ENCODE measurements around the gene NFE2L1. TPM values are rescaled to one million over a fixed set of nuclear protein-coding genes. Genes with fewer than 3 reads are reported as not detected.
A peak's percentile ranks its signal among the peaks of the same experiment; 100 is the strongest.

The NFE2L1 gene
- polyA plus RNA-seq, 1 experiment = 251 TPM

- POLR2A ChIA-PET = interaction anchor here (1.9 kb wide), 1 partner anchor 47 kb away, joined by 6 read pairs; the partner anchor contains the start of gene CBX1
- no peak for DNase-seq (ENCODE audit: low read depth, low spot score)
- Histone ChIP-seq H3K9me3 (ENCODE audit: control insufficient read depth, insufficient read depth, low read length) (no peaks in the 10 kb centered on the region), H3K27me3 (ENCODE audit: control insufficient read depth, insufficient read depth, low read length) (no peaks in the 10 kb centered on the region), H3K27ac (ENCODE audit: low read depth, low read length) (no peak overlapping the region), H3K4me3 (ENCODE audit: low read depth, low read length) (peak overlapping the region; percentile 44)
- no peak for TF ChIP-seq CTCF (IDR thresholded peaks at IDR 0.05; ENCODE audit: low read depth, low read length)
- CTCF ChIA-PET = interaction anchor here (1.3 kb wide), 1 partner anchor 21 kb away, joined by 3 read pairs; no protein-coding TSS in a partner anchor
Observed at GRCh38 chr17:48053758-48054237, 5.6 kb downstream of the NFE2L1 start.

- POLR2A ChIA-PET = no interaction called here
- no peak for TF ChIP-seq CTCF (IDR thresholded peaks at IDR 0.05; ENCODE audit: low read depth, low read length)
- H3K27me3 ChIP-seq (ENCODE audit: control insufficient read depth, insufficient read depth, low read length) = no peaks in the 10 kb centered on the region
- peak overlapping the region; percentile 36 for H3K4me3 ChIP-seq (ENCODE audit: low read depth, low read length)
- no peaks in the 10 kb centered on the region for H3K9me3 ChIP-seq (ENCODE audit: control insufficient read depth, insufficient read depth, low read length)
- CTCF ChIA-PET = interaction anchor here (0.8 to 2.5 kb wide), 6 partner anchors 12 to 29 kb away, joined by 3 to 10 read pairs (median 5); no protein-coding TSS in a partner anchor
- no peak for DNase-seq (ENCODE audit: low read depth, low spot score)
- H3K27ac ChIP-seq (ENCODE audit: low read depth, low read length) = peak overlapping the region; percentile 47
Observed at GRCh38 chr17:48054238-48055185, 6.4 kb downstream of the NFE2L1 start.

- H3K4me3 ChIP-seq (ENCODE audit: low read depth, low read length) = peak overlapping the region; percentile 10; the same call in 1 of the 2 replicates
- no peak for TF ChIP-seq CTCF (IDR thresholded peaks at IDR 0.05; ENCODE audit: low read depth, low read length)
- H3K27ac ChIP-seq (ENCODE audit: low read depth, low read length) = peak overlapping the region; percentile 83
- no peaks in the 10 kb centered on the region for H3K27me3 ChIP-seq (ENCODE audit: control insufficient read depth, insufficient read depth, low read length)
- no peaks in the 10 kb centered on the region for H3K9me3 ChIP-seq (ENCODE audit: control insufficient read depth, insufficient read depth, low read length)
- peak; percentile 60 for DNase-seq (ENCODE audit: low read depth, low spot score)
- ChIA-PET CTCF (interaction anchor here (1.1 to 2.5 kb wide), 7 partner anchors 11 to 77 kb away, joined by 3 to 10 read pairs (median 5); no protein-coding TSS in a partner anchor), POLR2A (no interaction called here)
Observed at GRCh38 chr17:48055531-48056245, 7.5 kb downstream of the NFE2L1 start.

- H3K27ac ChIP-seq (ENCODE audit: low read depth, low read length) = peak overlapping the region; percentile 83
- no peak for DNase-seq (ENCODE audit: low read depth, low spot score)
- H3K4me3 ChIP-seq (ENCODE audit: low read depth, low read length) = no peak overlapping the region
- POLR2A ChIA-PET = no interaction called here
- CTCF ChIA-PET = interaction anchor here (1.1 to 2.5 kb wide), 5 partner anchors 10 to 78 kb away, joined by 3 to 10 read pairs (median 6); no protein-coding TSS in a partner anchor
- H3K27me3 ChIP-seq (ENCODE audit: control insufficient read depth, insufficient read depth, low read length) = no peaks in the 10 kb centered on the region
- no peak for TF ChIP-seq CTCF (IDR thresholded peaks at IDR 0.05; ENCODE audit: low read depth, low read length)
- H3K9me3 ChIP-seq (ENCODE audit: control insufficient read depth, insufficient read depth, low read length) = no peaks in the 10 kb centered on the region
Observed at GRCh38 chr17:48056246-48056745, 8.1 kb downstream of the NFE2L1 start.

Measured in AG04450 (cell line).